GM19455 (cell line): Measurements from ENCODE around the gene EEIG1.

Experiments used
- ATAC-seq: cut with Tn5 transposase; IDR thresholded peaks from one replicate; pipeline ENCODE4 v1.9.1; 2021; ENCODE audit not compliant: unreplicated experiment

EEIG1 gene

DNA sequence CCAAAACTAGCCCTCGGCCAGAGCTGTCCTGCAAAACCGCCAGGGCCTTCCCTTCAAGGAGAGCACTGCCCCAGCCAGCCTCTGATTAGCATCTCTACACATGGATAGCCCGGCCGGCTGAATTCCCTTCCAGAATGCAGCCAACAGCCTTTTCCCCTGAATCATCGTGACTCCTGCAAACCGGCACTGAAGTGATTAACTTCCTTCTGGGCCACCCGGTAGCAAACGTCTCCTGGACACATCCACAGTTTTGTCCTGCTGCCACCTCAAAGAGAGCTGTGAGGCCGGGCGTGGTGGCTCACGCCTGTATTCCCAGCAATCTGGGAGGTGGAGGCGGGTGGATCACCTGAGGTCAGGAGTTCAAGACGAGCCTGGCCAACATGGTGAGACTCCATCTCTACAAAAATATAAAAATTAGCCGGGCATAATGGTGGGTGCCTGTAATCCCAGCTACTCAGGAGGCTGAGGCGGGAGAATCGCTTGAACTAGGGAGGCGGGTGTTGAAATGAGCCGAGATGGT is 21.1 kb upstream of the EEIG1 start:
- no peak for ATAC-seq

DNA sequence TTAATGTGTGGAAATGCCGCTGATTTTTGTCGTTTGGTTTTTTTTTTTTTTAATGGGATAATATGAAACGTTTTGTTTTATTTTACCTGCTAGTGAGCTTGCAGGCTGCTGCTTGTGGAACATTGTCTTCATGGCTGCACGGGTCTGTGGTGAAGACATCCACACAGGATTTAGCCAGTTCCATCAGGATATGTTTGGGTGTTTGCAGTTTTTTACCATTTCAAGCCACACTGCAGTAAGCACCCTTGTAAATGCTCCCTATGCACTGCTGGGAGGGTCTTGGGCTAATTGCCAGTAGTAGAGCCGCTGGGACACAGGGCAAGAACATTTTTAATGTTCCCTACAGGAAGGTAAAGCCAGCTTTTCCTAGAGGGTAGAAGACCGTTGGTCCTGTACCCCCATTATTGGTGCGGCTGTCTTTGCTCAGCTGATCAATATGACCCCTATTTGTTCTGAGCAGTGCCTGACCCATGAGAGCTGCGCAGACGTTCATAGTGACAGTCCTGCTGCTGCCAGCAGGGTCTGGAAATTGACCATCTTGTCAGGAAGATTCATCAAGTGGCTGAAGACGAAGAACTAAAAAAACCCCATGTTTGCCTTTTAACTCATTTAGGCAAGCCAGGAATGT is 20.5 kb upstream of the EEIG1 start:
- ATAC-seq, result no peak

- ATAC-seq, result no peak
Measured at GRCh38 chr9:127999461-127999860, 18.7 kb upstream of the EEIG1 start.

DNA sequence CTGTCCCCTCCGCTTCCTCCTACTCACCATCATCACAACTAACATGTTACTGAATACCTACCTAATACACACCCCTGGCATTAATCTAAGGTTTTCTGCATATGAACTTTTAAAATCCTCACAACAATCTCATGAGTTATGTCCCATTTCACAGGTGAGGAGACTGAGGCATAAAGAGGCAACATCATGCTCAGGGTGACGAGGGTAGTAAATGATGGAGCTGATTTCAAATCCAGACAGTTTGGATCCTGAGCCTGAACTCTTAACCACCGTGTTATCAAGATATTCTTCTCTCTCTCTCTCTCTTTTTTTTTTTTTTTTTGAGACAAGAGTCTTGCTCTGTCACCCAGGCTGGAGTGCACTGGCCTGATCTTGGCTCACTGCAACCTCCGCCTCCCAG is 12.9 kb upstream of the EEIG1 start:
- no peak for ATAC-seq

DNA sequence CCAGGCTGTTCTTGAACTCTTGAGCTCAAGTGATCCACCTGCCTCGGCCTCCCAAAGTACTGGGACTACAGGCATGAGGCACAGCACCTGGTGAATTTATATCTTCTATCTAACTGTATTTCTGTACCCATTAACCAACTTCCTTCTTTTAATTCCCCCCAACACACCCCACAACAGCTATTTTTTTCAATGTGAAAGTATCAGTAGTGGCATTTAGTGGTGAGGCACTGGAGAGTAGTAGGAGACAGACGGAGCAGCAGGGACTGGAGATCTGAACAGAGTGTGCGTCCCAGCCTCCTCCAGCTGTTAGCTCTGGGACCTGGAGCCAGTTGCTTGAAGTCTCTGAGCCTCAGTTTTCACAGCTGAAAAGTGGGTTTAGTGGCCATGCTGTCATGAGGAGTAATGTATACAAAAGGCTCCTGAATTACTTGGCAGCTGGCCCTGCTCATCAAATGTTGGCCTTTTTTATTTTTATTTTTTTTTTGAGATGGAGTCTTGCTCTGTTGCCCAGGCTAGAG is 11.0 kb upstream of the EEIG1 start:
- ATAC-seq, result no peak

DNA sequence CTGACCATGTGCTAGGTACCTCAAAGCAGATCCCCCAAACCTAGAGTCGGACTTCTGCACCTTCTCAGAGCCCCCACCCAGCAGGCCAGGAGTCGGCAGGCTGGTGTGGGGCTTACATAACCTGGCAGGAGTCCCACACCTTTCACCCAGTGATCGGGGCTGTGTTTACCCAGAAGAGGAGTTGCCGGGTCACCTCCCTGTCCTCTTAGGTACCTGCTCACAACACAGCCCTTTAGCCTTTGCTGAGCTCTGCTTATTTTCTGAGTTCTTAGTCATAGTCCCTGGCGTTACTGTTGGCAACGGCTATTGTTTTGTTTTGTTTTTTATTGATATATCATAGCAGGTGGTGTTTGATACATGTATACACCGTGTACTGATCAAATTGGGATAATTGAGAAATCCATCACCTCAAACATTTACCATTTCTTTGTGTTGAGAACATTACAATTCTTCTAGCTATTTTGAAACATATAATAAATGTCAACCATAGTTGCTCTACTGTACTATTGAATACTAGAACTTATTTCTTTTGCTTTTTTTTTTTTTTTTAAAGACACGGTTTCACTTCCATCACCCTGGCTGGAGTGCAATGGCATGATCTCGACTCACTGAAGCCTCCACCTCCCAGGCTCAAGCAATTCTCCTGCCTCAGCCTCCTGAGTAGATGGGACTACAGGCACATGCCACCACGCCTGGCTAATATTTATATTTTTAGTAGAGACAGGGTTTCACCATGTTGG is 10.4 kb upstream of the EEIG1 start:
- ATAC-seq, result no peak

DNA sequence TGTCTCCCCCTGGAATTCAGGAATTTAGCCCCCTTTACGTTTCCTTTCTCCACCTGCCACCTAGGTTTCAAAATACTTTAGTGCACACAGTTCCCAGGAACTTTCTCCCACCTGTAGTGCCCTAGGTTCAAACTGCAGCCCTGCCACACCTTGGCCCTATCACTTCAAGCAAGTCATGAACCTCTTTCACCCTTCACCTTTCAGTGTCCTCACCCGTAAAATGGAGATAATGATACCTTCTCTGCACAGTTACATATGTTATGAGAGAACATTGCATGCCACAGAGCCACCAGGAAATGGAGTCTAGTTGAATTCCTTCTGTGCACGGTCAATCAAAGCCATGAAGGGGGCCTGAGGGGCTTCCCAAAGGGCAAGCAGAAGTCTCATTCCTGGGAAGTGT is 9.8 kb upstream of the EEIG1 start:
- no peak for ATAC-seq

DNA sequence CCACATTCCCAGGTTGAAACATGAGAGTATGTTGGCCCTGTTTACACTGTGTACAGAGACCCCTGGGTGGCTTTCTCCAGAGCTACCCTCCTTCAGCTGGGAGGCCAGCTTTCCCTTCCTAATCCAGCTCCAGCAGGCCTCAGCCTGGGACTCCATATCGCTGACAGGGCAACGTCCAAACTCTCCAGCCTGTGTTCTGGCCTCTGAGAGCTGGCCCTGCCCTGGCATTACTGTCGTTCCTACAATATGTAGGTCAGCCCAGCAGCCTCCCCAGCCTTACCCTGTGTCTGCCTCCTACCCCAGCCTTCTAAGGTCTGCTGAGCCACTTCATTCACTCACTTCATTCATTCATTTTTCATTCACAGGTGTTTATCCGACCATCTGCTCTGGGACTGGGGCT is 8.3 kb upstream of the EEIG1 start:
- ATAC-seq, result no peak

DNA sequence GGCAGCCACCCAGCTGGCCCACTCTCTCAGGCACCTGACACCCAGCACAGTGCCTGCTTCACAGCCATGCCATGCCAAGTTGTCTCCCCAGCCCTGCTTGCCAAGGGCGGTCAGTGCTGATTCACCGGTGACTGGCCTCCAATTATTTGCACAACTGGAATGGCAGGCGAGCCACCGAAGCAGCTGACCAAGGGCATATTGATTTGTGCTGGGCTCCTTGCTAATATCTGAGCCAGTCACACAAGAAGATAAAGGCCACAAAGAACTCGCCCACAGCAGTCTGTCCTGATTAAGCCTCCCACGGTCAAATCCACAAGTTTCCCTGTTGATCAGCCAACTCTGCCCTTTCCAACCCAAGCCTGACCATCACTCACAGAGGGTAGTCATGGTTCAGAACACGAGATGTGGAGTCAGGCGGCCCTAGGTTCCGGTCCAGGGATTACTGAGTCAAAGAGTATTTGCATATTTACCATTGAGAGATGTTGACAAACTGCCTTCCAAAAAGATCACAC is 6.4 kb upstream of the EEIG1 start:
- ATAC-seq, result no peak

DNA sequence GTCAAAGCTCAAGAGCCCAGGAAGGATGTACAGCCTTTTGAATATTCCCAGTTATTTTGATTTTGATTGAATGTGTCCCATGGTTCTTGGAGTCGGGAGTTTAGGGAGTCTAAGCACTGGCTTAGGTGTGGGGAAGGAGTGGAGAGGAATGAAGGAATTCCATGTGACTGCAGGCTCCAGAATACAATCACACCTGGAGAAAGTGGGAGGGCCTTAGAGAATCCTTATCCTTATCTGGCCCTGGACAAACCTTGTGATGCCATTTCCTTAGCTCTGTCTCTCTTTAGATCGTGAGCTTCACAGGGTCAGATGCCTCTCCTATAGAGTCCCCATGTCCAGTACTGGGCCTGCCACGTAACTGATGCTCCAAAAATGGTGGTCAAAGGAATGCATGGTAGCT is 4.2 kb upstream of the EEIG1 start:
- ATAC-seq, result no peak

DNA sequence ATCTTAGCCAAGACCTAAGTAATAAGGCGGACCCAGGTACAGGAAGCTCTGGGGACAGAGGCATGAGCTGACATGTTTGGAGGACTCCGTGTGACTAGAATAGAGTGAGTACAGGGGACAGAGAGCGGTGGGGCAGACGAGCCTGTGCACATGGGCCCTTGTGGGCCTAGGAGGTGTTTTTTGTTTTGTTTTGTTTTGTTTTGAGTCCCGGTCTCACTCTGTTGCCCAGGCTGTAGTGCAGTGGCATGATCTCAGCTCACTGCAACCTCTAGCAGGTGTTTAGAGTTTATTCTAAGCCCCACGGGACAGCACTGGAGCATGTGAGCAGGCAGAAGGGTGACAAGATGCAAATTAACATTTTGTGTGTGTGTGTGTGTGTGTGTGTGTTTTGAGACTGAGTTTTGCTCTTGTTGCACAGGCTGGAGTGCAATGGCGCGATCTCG is 3.1 kb upstream of the EEIG1 start:
- ATAC-seq, result peak; percentile 33

- ATAC-seq, result no peak
Measured at GRCh38 chr9:127982912-127983311, 2.1 kb upstream of the EEIG1 start.

DNA sequence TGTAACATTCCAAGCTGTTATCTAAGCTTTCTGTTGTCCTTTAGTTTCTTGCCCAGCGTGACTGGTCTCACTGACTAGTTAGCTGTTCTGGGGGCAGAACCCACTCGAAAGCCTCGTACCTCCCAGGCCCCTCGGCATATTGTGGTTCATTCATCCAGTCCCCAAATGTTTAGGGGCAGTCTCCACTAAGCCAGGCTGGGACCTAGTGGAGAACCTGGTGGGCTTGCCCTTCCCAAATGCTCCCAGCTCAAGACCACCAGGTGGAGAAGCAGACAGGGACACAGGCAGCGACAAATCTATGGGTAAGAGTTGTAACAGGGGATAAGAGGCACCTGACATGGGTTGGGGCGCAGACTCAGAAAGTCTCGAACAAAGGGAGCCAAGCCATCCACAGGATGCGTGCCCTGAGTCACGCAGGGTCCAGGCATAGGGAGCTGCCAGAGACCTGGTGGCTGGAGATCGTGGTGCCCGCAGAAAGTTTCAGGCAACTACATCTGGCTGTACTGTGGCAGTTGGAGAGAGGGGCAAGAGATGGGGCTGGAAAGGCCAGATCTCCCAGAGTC is 851 bp upstream of the EEIG1 start:
- ATAC-seq, result no peak

DNA sequence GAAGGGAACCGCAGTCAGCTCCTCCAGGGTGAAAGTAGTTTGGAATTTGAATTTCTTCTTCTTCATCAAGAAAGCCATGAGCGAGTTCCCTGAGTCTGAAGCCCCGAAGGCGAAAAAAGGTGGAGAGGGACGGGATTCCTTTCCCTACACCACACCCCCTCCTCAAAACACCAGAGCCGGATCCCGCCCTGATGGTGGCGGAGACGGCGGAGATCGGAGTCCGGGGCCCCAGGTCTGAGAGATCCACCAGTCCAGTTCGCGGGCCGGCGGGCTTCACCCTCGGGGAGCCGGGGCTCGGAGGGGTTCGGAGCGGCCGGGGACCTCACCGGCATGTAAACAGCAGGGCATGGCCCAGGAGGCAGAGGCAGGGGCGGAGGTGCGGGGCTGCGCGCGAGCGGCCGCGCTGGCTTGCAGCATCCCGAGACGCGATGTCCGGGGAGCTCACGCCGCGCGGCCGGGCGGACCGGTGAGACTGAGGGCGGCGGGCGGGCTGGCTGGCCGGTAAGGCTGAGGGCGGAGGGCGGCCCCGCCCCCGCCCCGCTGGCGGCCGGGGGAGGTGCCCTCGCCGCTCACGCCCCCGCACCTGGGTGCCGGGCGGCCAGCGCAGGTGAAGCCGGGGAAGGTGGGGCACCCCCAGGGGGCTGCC is 606 bp downstream of the EEIG1 start:
- peak; percentile 25 for ATAC-seq

- ATAC-seq, result no peak
Measured at GRCh38 chr9:127979333-127980059, 1.3 kb downstream of the EEIG1 start.

DNA sequence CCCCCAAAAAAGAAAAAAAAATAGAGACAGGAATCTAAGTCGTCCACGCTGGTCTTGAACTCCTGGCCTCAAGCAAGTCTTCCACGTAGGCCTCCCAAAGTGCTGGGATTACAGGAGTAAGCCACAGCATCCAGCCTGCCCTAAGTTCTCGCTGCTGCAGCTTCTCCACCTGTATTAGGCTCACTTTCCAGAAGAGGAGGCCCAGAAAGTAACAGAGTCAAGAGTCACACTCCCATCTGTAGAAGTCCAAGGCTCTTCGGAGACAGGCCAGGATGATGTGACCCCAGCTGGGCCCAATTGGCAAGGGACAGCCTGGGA is 1.8 kb downstream of the EEIG1 start:
- ATAC-seq, result no peak

DNA sequence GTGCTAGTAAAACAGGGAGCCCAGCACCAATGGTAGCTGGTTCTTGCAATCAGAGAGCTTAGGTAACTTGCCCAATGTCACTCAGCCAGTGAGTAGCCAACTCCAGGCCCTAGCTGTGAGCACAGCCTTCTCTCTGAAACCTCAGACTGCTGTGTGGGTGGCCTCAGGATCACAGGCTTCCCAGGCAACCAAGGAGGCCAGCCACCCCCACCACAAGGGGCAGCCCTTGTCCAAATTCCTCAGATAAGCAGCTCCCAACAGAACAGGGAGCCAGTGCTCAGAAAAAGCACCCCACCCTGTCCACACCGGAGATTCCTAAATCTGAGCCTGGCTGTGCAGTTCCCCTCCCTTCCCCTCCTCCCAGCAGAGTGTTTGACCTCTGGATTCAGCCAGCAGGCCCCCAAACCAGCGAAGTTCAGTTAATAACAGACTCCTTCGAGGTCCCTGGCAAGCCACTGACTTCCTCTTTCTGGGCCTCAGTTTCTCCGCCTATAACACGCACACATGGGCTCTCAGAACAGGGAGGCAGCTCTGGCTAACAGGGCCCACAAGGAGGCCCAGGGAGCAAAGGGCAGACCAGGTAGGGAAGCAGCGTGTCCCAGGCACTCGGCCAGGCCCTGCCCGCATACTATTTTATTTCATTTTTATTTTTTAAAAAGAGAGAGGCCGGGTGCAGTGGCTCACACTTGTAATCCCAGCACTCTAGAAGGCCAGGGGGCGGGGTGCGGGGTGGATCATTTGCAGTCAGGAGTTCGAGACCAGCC is 2.7 kb downstream of the EEIG1 start:
- no peak for ATAC-seq

DNA sequence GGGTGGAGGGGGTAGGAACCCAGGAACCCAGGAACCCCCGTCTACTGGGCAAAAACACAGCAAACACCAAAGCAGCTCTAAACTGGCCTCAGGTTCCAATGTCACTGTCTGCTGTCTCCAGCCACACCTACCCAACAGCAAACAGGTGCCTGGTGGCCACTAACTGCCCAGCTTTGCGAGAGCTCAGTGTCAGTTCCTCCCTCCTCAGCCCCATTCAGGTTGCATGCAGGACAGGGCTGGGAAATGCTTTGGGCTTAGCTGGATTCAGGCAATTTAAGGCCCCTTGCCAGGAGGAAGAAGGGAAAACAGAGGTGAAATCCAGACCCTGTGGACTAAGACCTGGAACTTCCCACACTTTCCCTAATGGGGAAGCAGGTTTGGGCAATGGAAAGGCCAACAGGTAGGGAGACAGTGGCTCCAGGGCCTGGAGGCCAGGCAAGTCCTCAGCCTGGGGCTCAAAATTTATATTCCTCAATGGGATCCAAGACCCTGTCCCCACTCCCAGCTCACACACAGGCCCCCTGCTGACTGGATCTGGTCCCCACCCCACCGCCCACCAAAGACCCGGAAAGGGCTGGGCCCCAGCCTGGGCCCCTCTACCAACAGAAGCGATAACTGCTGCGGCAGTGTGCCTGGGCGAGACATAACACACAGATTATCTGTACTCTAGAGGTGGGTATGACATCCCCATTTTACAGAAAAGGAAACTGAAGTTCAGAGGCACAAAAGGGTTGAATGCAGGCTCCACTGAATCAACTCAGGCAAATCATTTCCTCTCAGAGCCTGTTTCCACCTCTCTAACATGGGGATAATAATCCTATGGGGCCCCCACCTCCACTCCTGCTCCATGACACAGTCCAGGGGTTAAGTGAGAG is 3.5 kb downstream of the EEIG1 start:
- no peak for ATAC-seq

- no peak for ATAC-seq
Measured at GRCh38 chr9:127976498-127976897, 4.3 kb downstream of the EEIG1 start.
